HG03064 (cell line): ENCODE data around the gene RALGAPB.
"Not testable (repeated sequence)": the region's sequence is repeated elsewhere in the genome, so short reads cannot be mapped to it uniquely, and the experiment has no call there.

Source experiments
- ATAC-seq: cut with Tn5 transposase; IDR thresholded peaks from one replicate; pipeline ENCODE4 v1.9.1; 2021; ENCODE audit warnings: low read depth; ENCODE audit not compliant: unreplicated experiment

Gene RALGAPB

GRCh38 chr20:38479596-38479995 lies 7.0 kb downstream of the RALGAPB start:
- no peak for ATAC-seq

- no peak for ATAC-seq
These were observed 12.4 kb downstream of the RALGAPB start for GRCh38 chr20:38485041-38485440.

GRCh38 chr20:38489181-38489580 lies 16.5 kb downstream of the RALGAPB start:
- ATAC-seq, result no peak

- no peak for ATAC-seq
These were observed 24.7 kb downstream of the RALGAPB start for GRCh38 chr20:38497246-38497935.

GRCh38 chr20:38498909-38499308 lies 26.3 kb downstream of the RALGAPB start:
- ATAC-seq, result no peak

GRCh38 chr20:38499366-38499765 lies 26.7 kb downstream of the RALGAPB start:
- no peak for ATAC-seq

- ATAC-seq, result no peak
These were observed 29.3 kb downstream of the RALGAPB start for GRCh38 chr20:38501858-38502436.

- no peak for ATAC-seq
These were observed 31.9 kb downstream of the RALGAPB start for GRCh38 chr20:38504368-38505090.

GRCh38 chr20:38505091-38505455 lies 32.4 kb downstream of the RALGAPB start:
- ATAC-seq, result no peak

- ATAC-seq, result not testable (repeated sequence)
These were observed 39.1 kb downstream of the RALGAPB start for GRCh38 chr20:38511726-38512125.

GRCh38 chr20:38514185-38514584 lies 41.5 kb downstream of the RALGAPB start:
- ATAC-seq, result no peak

- ATAC-seq, result no peak
These were observed 42.3 kb downstream of the RALGAPB start for GRCh38 chr20:38514947-38515346.

GRCh38 chr20:38515631-38516030 lies 43.0 kb downstream of the RALGAPB start:
- no peak for ATAC-seq

GRCh38 chr20:38519426-38519825 lies 46.8 kb downstream of the RALGAPB start:
- ATAC-seq, result no peak

- no peak for ATAC-seq
These were observed 47.6 kb downstream of the RALGAPB start for GRCh38 chr20:38520261-38520660.

- no peak for ATAC-seq
These were observed 51.1 kb downstream of the RALGAPB start for GRCh38 chr20:38523697-38524096.

GRCh38 chr20:38528167-38528566 lies 55.5 kb downstream of the RALGAPB start:
- no peak for ATAC-seq

GRCh38 chr20:38531021-38531420 lies 58.4 kb downstream of the RALGAPB start:
- no peak for ATAC-seq

GRCh38 chr20:38534756-38535155 lies 62.1 kb downstream of the RALGAPB start:
- ATAC-seq, result no peak

- no peak for ATAC-seq
These were observed 63.7 kb downstream of the RALGAPB start for GRCh38 chr20:38536310-38536709.

GRCh38 chr20:38537176-38537575 lies 64.5 kb downstream of the RALGAPB start:
- no peak for ATAC-seq

GRCh38 chr20:38538789-38539188 lies 66.1 kb downstream of the RALGAPB start:
- no peak for ATAC-seq
